ENCODE results near the gene HAND1.

- TF ChIP-seq POLR2A (IDR thresholded peaks at IDR 0.05) (no peak), EP300 (IDR thresholded peaks at IDR 0.05) (no peak)
- TF ChIP-seq, protein P1, sequence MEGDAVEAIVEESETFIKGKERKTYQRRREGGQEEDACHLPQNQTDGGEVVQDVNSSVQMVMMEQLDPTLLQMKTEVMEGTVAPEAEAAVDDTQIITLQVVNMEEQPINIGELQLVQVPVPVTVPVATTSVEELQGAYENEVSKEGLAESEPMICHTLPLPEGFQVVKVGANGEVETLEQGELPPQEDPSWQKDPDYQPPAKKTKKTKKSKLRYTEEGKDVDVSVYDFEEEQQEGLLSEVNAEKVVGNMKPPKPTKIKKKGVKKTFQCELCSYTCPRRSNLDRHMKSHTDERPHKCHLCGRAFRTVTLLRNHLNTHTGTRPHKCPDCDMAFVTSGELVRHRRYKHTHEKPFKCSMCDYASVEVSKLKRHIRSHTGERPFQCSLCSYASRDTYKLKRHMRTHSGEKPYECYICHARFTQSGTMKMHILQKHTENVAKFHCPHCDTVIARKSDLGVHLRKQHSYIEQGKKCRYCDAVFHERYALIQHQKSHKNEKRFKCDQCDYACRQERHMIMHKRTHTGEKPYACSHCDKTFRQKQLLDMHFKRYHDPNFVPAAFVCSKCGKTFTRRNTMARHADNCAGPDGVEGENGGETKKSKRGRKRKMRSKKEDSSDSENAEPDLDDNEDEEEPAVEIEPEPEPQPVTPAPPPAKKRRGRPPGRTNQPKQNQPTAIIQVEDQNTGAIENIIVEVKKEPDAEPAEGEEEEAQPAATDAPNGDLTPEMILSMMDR (IDR thresholded peaks at IDR 0.05): no peak
Measured at GRCh38 chr5:154523104-154523503, 45.1 kb upstream of the HAND1 start.

Measured in gastroesophageal sphincter (tissue), 3 donors.